Natural killer cell (primary cell): ENCODE results near the gene PIP5K1A. TPM values are rescaled to one million over a fixed set of nuclear protein-coding genes. Genes with fewer than 3 reads are reported as not detected.

ENCODE experiments used
- ATAC-seq, 3 donors: fragments of 150-1000 bp in 2 of 3; fragments of 200-7000 bp in 1 of 3; cut with Tn5 transposase; 1 replicate in 1 of 3; 2 replicates in 2 of 3; pipeline ENCODE4 v1.10.0; 2021; ENCODE audit warnings: mild to moderate bottlenecking in 2 of 3, moderate library complexity in 2 of 3
- DNase-seq, 2 donors: peaks; one replicate each; pipeline versions ENCODE4 v3.0.0 to v3.0.0-alpha.2; 2013 to 2021; ENCODE audit warnings: mixed read lengths in 1 of 2
- H3K27ac ChIP-seq: one replicate; pipeline ENCODE4 v1.5.1; 2013; ENCODE audit warnings: mild to moderate bottlenecking, low read length
- H3K27me3 ChIP-seq: one replicate; pipeline ENCODE4 v1.6.1; 2013; ENCODE audit warnings: low read length; ENCODE audit not compliant: control insufficient read depth, insufficient read depth
- H3K36me3 ChIP-seq: one replicate; pipeline ENCODE4 v1.6.1; 2013; ENCODE audit warnings: low read length; ENCODE audit not compliant: control insufficient read depth, insufficient read depth
- H3K4me1 ChIP-seq: one replicate; pipeline ENCODE4 v1.6.1; 2013; ENCODE audit warnings: low read length; ENCODE audit not compliant: control insufficient read depth, insufficient read depth
- H3K4me3 ChIP-seq: one replicate; pipeline ENCODE4 v1.5.1; 2013; ENCODE audit warnings: low read length
- H3K9me3 ChIP-seq: one replicate; pipeline ENCODE4 v1.6.1; 2013; ENCODE audit warnings: low read length; ENCODE audit not compliant: control insufficient read depth, insufficient read depth
- H3K27ac Mint-ChIP-seq, 2 donors: one replicate each; pipeline ENCODE4 v1.8.0; 2022; ENCODE audit warnings: mild to moderate bottlenecking in 2 of 2, mixed read lengths in 2 of 2, moderate library complexity in 1 of 2
- H3K27me3 Mint-ChIP-seq, 2 donors: one replicate each; pipeline ENCODE4 v1.8.0; 2022; ENCODE audit warnings: low read depth in 2 of 2, mixed read lengths in 2 of 2
- H3K36me3 Mint-ChIP-seq: one replicate; pipeline ENCODE4 v1.8.0; 2022; ENCODE audit warnings: mixed read lengths
- H3K4me1 Mint-ChIP-seq, 2 donors: one replicate each; pipeline ENCODE4 v1.8.0; 2022; ENCODE audit warnings: mixed read lengths in 2 of 2
- H3K4me3 Mint-ChIP-seq: one replicate; pipeline ENCODE4 v1.8.0; 2022; ENCODE audit warnings: mild to moderate bottlenecking, moderate library complexity, mixed read lengths
- H3K9me3 Mint-ChIP-seq, 2 donors: one replicate each; pipeline ENCODE4 v1.8.0; 2022; ENCODE audit warnings: mixed read lengths in 2 of 2
- CTCF ChIP-seq: fragments of 200-600 bp; IDR thresholded peaks from one replicate; pipeline ENCODE4 v1.8.0; 2022; ENCODE audit warnings: antibody characterized with exemption
- WGBS: methylation state at CpG from one replicate; pipeline ENCODE4 v1.1.7; 2013; ENCODE audit warnings: missing lambda C conversion rate; ENCODE audit not compliant: insufficient coverage; 5-methylcytosine and 5-hydroxymethylcytosine counted together
- intact Hi-C: fragments of 100-400 bp; cut with micrococcal nuclease; formaldehyde crosslinking; loops from one replicate; pipeline ENCODE4 v1.14.2; 2022
- total RNA-seq, 4 donors: library from RNA; stranded (reverse); fragments of 120-200 nt in 1 of 4; gene quantifications; one replicate each; pipeline versions ENCODE4 v1.2.3 to v1.2.4, GENCODE V29; 2013 to 2022

The PIP5K1A gene
- total RNA-seq, 3 donors from 2014 or later (not counting 1 experiment from before 2014, with no cell fraction given) = 42.0 to 65.2 (median 44.6) TPM

GRCh38 chr1:151221616-151222015 lies 23.3 kb downstream of the PIP5K1A start:
- H3K4me3 Mint-ChIP-seq = no peak overlapping the region
- no peak for TF ChIP-seq CTCF
- no CpG with 5 or more reads among the region's 1 CpG for WGBS
- no peak overlapping the region for H3K4me3 ChIP-seq
- H3K27ac Mint-ChIP-seq = no peak overlapping the region
- peaks cover 10% of the 10 kb centered on the region for H3K36me3 ChIP-seq
- H3K27me3 Mint-ChIP-seq = no peaks in the 10 kb centered on the region
- no peaks in the 10 kb centered on the region for H3K9me3 ChIP-seq
- H3K4me1 ChIP-seq = no peaks in the 10 kb centered on the region
- H3K9me3 Mint-ChIP-seq = no peaks in the 10 kb centered on the region
- no peaks in the 10 kb centered on the region for H3K36me3 Mint-ChIP-seq
- H3K27me3 ChIP-seq = no peaks in the 10 kb centered on the region
- no peak overlapping the region for H3K27ac ChIP-seq
- H3K4me1 Mint-ChIP-seq = peaks cover 0 to 2% of the 10 kb centered on the region in 2 donors
- ATAC-seq = no peak
- intact Hi-C loops = no loop called here
- DNase-seq = no peak

GRCh38 chr1:151222130-151222529 lies 23.8 kb downstream of the PIP5K1A start:
- ATAC-seq (no peak), DNase-seq (no peak)
- intact Hi-C loops = no loop called here
- H3K27me3 Mint-ChIP-seq = no peaks in the 10 kb centered on the region
- Histone ChIP-seq H3K27me3 (no peaks in the 10 kb centered on the region), H3K4me1 (no peaks in the 10 kb centered on the region), H3K36me3 (peaks cover 10% of the 10 kb centered on the region), H3K27ac (no peak overlapping the region), H3K9me3 (no peaks in the 10 kb centered on the region), H3K4me3 (no peak overlapping the region)
- no peak for TF ChIP-seq CTCF
- 97% methylated on average over 3 of the region's 4 CpGs for WGBS
- H3K4me3 Mint-ChIP-seq = no peak overlapping the region
- H3K27ac Mint-ChIP-seq = no peak overlapping the region
- H3K4me1 Mint-ChIP-seq = no peaks in the 10 kb centered on the region
- H3K9me3 Mint-ChIP-seq = no peaks in the 10 kb centered on the region
- H3K36me3 Mint-ChIP-seq = no peaks in the 10 kb centered on the region

GRCh38 chr1:151235235-151235634 lies 36.9 kb downstream of the PIP5K1A start:
- TF ChIP-seq CTCF = no peak
- no peak overlapping the region for H3K27ac Mint-ChIP-seq
- Histone ChIP-seq H3K4me1 (no peaks in the 10 kb centered on the region), H3K27me3 (no peaks in the 10 kb centered on the region), H3K27ac (no peak overlapping the region), H3K4me3 (no peak overlapping the region), H3K9me3 (no peaks in the 10 kb centered on the region), H3K36me3 (peaks cover 91% of the 10 kb centered on the region)
- intact Hi-C loops = no loop called here
- ATAC-seq (no peak), DNase-seq (no peak)
- H3K4me3 Mint-ChIP-seq = no peak overlapping the region
- no peaks in the 10 kb centered on the region for H3K27me3 Mint-ChIP-seq
- peaks cover 46% of the 10 kb centered on the region for H3K36me3 Mint-ChIP-seq
- no peaks in the 10 kb centered on the region for H3K4me1 Mint-ChIP-seq
- no peaks in the 10 kb centered on the region for H3K9me3 Mint-ChIP-seq
- WGBS = 88% methylated on average over 6 of the region's 6 CpGs

GRCh38 chr1:151237678-151238466 lies 39.5 kb downstream of the PIP5K1A start:
- WGBS = 100% methylated on average over 3 of the region's 4 CpGs
- H3K4me3 ChIP-seq = no peak overlapping the region
- Mint-ChIP-seq H3K27ac (no peak overlapping the region), H3K27me3 (no peaks in the 10 kb centered on the region), H3K4me3 (no peak overlapping the region), H3K9me3 (no peaks in the 10 kb centered on the region), H3K4me1 (no peaks in the 10 kb centered on the region), H3K36me3 (peaks cover 42% of the 10 kb centered on the region)
- ATAC-seq (no peak), DNase-seq (no peak)
- intact Hi-C loops = no loop called here
- no peak for TF ChIP-seq CTCF
- no peak overlapping the region for H3K27ac ChIP-seq
- H3K36me3 ChIP-seq = peaks cover 81% of the 10 kb centered on the region
- H3K27me3 ChIP-seq = no peaks in the 10 kb centered on the region
- no peaks in the 10 kb centered on the region for H3K9me3 ChIP-seq
- no peaks in the 10 kb centered on the region for H3K4me1 ChIP-seq
